H9 (cell line): ENCODE results near the gene SLC24A3. TPM values are rescaled to one million over a fixed set of nuclear protein-coding genes. Genes with fewer than 3 reads are reported as not detected.

Experiments used
- DNase-seq: peaks from one replicate; pipeline ENCODE4 v3.0.0-alpha.2; 2017
- H2AFZ ChIP-seq: one replicate; pipeline ENCODE4 v1.6.1; 2013; ENCODE audit warnings: mild to moderate bottlenecking, low read length, control low read depth, moderate library complexity
- H2AK5ac ChIP-seq: 2 replicates; pipeline ENCODE4 v1.6.1; 2013; ENCODE audit warnings: low read length, control low read depth, mixed read lengths; ENCODE audit not compliant: insufficient read length
- H2BK120ac ChIP-seq: one replicate; pipeline ENCODE4 v1.6.1; 2013; ENCODE audit warnings: low read depth, mild to moderate bottlenecking, low read length, control low read depth, inconsistent platforms; ENCODE audit not compliant: poor library complexity, severe bottlenecking
- H2BK12ac ChIP-seq: 2 replicates; pipeline ENCODE4 v1.6.1; 2013; ENCODE audit warnings: low read length, control low read depth, mixed read lengths, low read depth; ENCODE audit not compliant: insufficient read length
- H2BK15ac ChIP-seq: 2 replicates; pipeline ENCODE4 v1.6.1; 2013; ENCODE audit warnings: low read depth, low read length, control low read depth
- H2BK20ac ChIP-seq: one replicate; pipeline ENCODE4 v1.6.1; 2013; ENCODE audit warnings: low read depth, mild to moderate bottlenecking, low read length, control low read depth, inconsistent platforms; ENCODE audit not compliant: poor library complexity, severe bottlenecking
- H2BK5ac ChIP-seq: 2 replicates; pipeline ENCODE4 v1.6.1; 2013; ENCODE audit warnings: low read length, control low read depth, mixed read lengths; ENCODE audit not compliant: insufficient read length
- H3K14ac ChIP-seq: 2 replicates; pipeline ENCODE4 v1.6.1; 2013; ENCODE audit warnings: low read length, control low read depth; ENCODE audit not compliant: insufficient read depth
- H3K18ac ChIP-seq: 2 replicates; pipeline ENCODE4 v1.6.1; 2013; ENCODE audit warnings: low read depth, mild to moderate bottlenecking, mixed read lengths, low read length, control low read depth; ENCODE audit not compliant: insufficient read length
- H3K23ac ChIP-seq: 2 replicates; pipeline ENCODE4 v1.6.1; 2013; ENCODE audit warnings: low read length, control low read depth, mixed read lengths, low read depth; ENCODE audit not compliant: insufficient read length
- H3K23me2 ChIP-seq: 2 replicates; pipeline ENCODE4 v1.6.1; 2013; ENCODE audit warnings: low read depth, mild to moderate bottlenecking, mixed read lengths, low read length, control low read depth; ENCODE audit not compliant: insufficient read length, poor library complexity, severe bottlenecking
- H3K27ac ChIP-seq: 2 replicates; pipeline ENCODE4 v1.5.1; 2013; ENCODE audit warnings: low read length, control low read depth, mixed read lengths, low read depth; ENCODE audit not compliant: insufficient read length
- H3K27me3 ChIP-seq: 2 replicates; pipeline ENCODE4 v1.6.1; 2013; ENCODE audit warnings: low read length, control low read depth, inconsistent platforms; ENCODE audit not compliant: insufficient read depth
- H3K4ac ChIP-seq: 2 replicates; pipeline ENCODE4 v1.6.1; 2013; ENCODE audit warnings: low read depth, mild to moderate bottlenecking, control low read depth, inconsistent platforms, low read length, moderate library complexity
- H3K4me1 ChIP-seq: 2 replicates; pipeline ENCODE4 v1.6.1; 2013; ENCODE audit warnings: low read length, control low read depth, inconsistent platforms; ENCODE audit not compliant: insufficient read depth
- H3K4me2 ChIP-seq: 2 replicates; pipeline ENCODE4 v1.6.1; 2013; ENCODE audit warnings: low read length, control low read depth, mixed read lengths; ENCODE audit not compliant: insufficient read length, insufficient read depth
- H3K56ac ChIP-seq: 2 replicates; pipeline ENCODE4 v1.6.1; 2013; ENCODE audit warnings: low read depth, mild to moderate bottlenecking, mixed read lengths, low read length, control low read depth; ENCODE audit not compliant: insufficient read length
- H3K79me1 ChIP-seq: 2 replicates; pipeline ENCODE4 v1.6.1; 2013; ENCODE audit warnings: low read depth, mild to moderate bottlenecking, moderate library complexity, low read length, control low read depth, inconsistent platforms; ENCODE audit not compliant: insufficient read depth, poor library complexity, severe bottlenecking
- H3K79me2 ChIP-seq: 2 replicates; pipeline ENCODE4 v1.6.1; 2013; ENCODE audit warnings: low read length, control low read depth, inconsistent platforms; ENCODE audit not compliant: insufficient read depth
- H3K9ac ChIP-seq: 2 replicates; pipeline ENCODE4 v1.6.1; 2013; ENCODE audit warnings: low read length, control low read depth, mixed read lengths; ENCODE audit not compliant: insufficient read length; ENCODE audit errors: extremely low read depth
- H3K9me3 ChIP-seq: one replicate; pipeline ENCODE4 v1.6.1; 2013; ENCODE audit warnings: low read depth, low read length, inconsistent platforms; ENCODE audit not compliant: control insufficient read depth
- H3T11ph ChIP-seq: one replicate; pipeline ENCODE4 v1.6.1; 2013; ENCODE audit warnings: mild to moderate bottlenecking, low read length, control low read depth, inconsistent platforms
- H4K20me1 ChIP-seq: one replicate; pipeline ENCODE4 v1.6.1; 2013; ENCODE audit not compliant: control insufficient read depth, insufficient read length, insufficient read depth
- H4K5ac ChIP-seq: 2 replicates; pipeline ENCODE4 v1.6.1; 2013; ENCODE audit warnings: low read depth, mild to moderate bottlenecking, mixed read lengths, low read length, control low read depth; ENCODE audit not compliant: insufficient read length
- H4K8ac ChIP-seq: replicated peaks from 2 replicates; pipeline ENCODE4 v1.6.1; 2013; ENCODE audit warnings: low read length, control low read depth, mixed read lengths, low read depth; ENCODE audit not compliant: insufficient read length
- H4K91ac ChIP-seq: 2 replicates; pipeline ENCODE4 v1.6.1; 2013; ENCODE audit warnings: low read depth, mild to moderate bottlenecking, moderate library complexity, mixed read lengths, low read length, control low read depth; ENCODE audit not compliant: insufficient read length
- H3K27ac Mint-ChIP-seq, 3 experiments: 2 replicates in 2 of 3; 3 replicates in 1 of 3; pipeline ENCODE4 v1.8.0; 2020 to 2021; ENCODE audit warnings: mixed read lengths in 3 of 3, mild to moderate bottlenecking in 1 of 3, moderate library complexity in 1 of 3
- H3K27me3 Mint-ChIP-seq: 2 replicates; pipeline ENCODE4 v1.8.0; 2021; ENCODE audit warnings: low read depth, mild to moderate bottlenecking, moderate library complexity, mixed read lengths
- H3K36me3 Mint-ChIP-seq, 3 experiments: 2 replicates in 2 of 3; 3 replicates in 1 of 3; pipeline ENCODE4 v1.8.0; 2020 to 2021; ENCODE audit warnings: low read depth in 3 of 3, mixed read lengths in 3 of 3; ENCODE audit not compliant: insufficient read depth in 1 of 3
- H3K4me1 Mint-ChIP-seq, 2 experiments: 2 replicates each; pipeline ENCODE4 v1.8.0; 2020; ENCODE audit warnings: mixed read lengths in 2 of 2
- H3K4me3 Mint-ChIP-seq, 2 experiments: 2 replicates in 1 of 2; 3 replicates in 1 of 2; pipeline ENCODE4 v1.8.0; 2020 to 2021; ENCODE audit warnings: mild to moderate bottlenecking in 2 of 2, mixed read lengths in 2 of 2, moderate library complexity in 1 of 2
- H3K9me3 Mint-ChIP-seq, 2 experiments: 2 replicates in 1 of 2; 3 replicates in 1 of 2; pipeline ENCODE4 v1.8.0; 2020; ENCODE audit warnings: mild to moderate bottlenecking in 2 of 2, mixed read lengths in 2 of 2, moderate library complexity in 1 of 2
- WGBS: extraction: QIAGEN DNeasy Blood & Tissue Kit; methylation state at CpG from one replicate; pipeline ENCODE4 v1.1.7; 2013; ENCODE audit warnings: missing lambda C conversion rate, low lambda C conversion rate, mixed read lengths; ENCODE audit not compliant: insufficient read length; ENCODE audit errors: extremely low coverage; 5-methylcytosine and 5-hydroxymethylcytosine counted together
- total RNA-seq: library from RNA; stranded (reverse); gene quantifications from 2 replicates; pipeline ENCODE4 v1.2.1, GENCODE V29; 2021
- TF ChIP-seq, protein P1 (sequence below): fragments of 200-600 bp; sonication (generic); conservative IDR thresholded peaks from 3 replicates; pipeline ENCODE4 v1.8.0; 2021; ENCODE audit warnings: antibody characterized with exemption, mild to moderate bottlenecking

Gene SLC24A3
- total RNA-seq, 1 experiment from 2014 or later, result 0.83 TPM

DNA sequence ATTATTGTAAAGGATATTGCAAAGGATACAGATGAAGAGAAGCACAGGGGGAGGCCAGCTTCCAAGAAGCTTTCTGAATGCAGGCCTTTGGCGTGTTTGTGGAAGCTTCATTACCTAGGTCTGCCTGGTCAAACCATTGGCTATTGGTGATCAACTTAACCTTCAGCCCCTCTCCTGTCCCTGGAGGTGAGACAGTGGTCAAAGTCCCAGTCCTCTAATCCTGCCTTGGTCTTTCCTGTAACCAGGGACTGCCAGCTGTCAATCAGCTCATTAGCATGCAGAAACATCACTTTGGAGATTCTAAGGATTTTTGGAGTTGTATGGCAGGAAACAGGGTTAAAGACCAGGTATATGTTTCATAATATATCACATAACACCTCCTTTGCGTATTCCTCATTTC lies 558.6 kb downstream of the SLC24A3 start:
- H2BK12ac ChIP-seq, result no peak overlapping the region
- H3K14ac ChIP-seq, result no peak overlapping the region
- H2AFZ ChIP-seq, result no peak overlapping the region
- Mint-ChIP-seq H3K9me3 (no peaks in the 10 kb centered on the region), H3K27ac (no peak overlapping the region), H3K27me3 (no peaks in the 10 kb centered on the region; the same call in 1 of the 2 replicates), H3K4me3 (no peak overlapping the region), H3K36me3 (no peaks in the 10 kb centered on the region; a peak in 1 of 7 replicates), H3K4me1 (peaks cover 15 to 17% of the 10 kb centered on the region in 2 experiments)
- no peaks in the 10 kb centered on the region for H3K79me1 ChIP-seq
- no peak overlapping the region for H3K18ac ChIP-seq
- H3K23me2 ChIP-seq, result no peaks in the 10 kb centered on the region
- H2BK15ac ChIP-seq, result no peak overlapping the region
- no peak for DNase-seq
- H2AK5ac ChIP-seq, result no peak overlapping the region
- no peaks in the 10 kb centered on the region for H3K27me3 ChIP-seq
- no peak overlapping the region for H4K5ac ChIP-seq
- no peak overlapping the region for H2BK20ac ChIP-seq
- H4K8ac ChIP-seq, result no peak overlapping the region
- peaks cover 4% of the 10 kb centered on the region for H3K4me1 ChIP-seq
- no peak overlapping the region for H2BK5ac ChIP-seq
- H3K4me2 ChIP-seq, result no peak overlapping the region
- no peaks in the 10 kb centered on the region for H3K79me2 ChIP-seq
- H3K4ac ChIP-seq, result no peak overlapping the region
- H3K9me3 ChIP-seq, result no peaks in the 10 kb centered on the region
- H3K56ac ChIP-seq, result no peak overlapping the region
- no peak overlapping the region for H3T11ph ChIP-seq
- H4K91ac ChIP-seq, result no peak overlapping the region
- no peak overlapping the region for H3K9ac ChIP-seq
- no CpG with 5 or more reads among the region's 2 CpGs for WGBS
- TF ChIP-seq, protein P1, sequence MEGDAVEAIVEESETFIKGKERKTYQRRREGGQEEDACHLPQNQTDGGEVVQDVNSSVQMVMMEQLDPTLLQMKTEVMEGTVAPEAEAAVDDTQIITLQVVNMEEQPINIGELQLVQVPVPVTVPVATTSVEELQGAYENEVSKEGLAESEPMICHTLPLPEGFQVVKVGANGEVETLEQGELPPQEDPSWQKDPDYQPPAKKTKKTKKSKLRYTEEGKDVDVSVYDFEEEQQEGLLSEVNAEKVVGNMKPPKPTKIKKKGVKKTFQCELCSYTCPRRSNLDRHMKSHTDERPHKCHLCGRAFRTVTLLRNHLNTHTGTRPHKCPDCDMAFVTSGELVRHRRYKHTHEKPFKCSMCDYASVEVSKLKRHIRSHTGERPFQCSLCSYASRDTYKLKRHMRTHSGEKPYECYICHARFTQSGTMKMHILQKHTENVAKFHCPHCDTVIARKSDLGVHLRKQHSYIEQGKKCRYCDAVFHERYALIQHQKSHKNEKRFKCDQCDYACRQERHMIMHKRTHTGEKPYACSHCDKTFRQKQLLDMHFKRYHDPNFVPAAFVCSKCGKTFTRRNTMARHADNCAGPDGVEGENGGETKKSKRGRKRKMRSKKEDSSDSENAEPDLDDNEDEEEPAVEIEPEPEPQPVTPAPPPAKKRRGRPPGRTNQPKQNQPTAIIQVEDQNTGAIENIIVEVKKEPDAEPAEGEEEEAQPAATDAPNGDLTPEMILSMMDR, result no peak
- no peaks in the 10 kb centered on the region for H4K20me1 ChIP-seq
- H2BK120ac ChIP-seq, result no peak overlapping the region
- no peak overlapping the region for H3K23ac ChIP-seq
- no peak overlapping the region for H3K27ac ChIP-seq
